ENCODE data around the gene TENT4B. TPM values are rescaled to one million over a fixed set of nuclear protein-coding genes. Genes with fewer than 3 reads are reported as not detected.

The TENT4B gene
- total RNA-seq, 3 donors from 2014 or later, result 10.6 to 20.0 (median 11.5) TPM

DNA sequence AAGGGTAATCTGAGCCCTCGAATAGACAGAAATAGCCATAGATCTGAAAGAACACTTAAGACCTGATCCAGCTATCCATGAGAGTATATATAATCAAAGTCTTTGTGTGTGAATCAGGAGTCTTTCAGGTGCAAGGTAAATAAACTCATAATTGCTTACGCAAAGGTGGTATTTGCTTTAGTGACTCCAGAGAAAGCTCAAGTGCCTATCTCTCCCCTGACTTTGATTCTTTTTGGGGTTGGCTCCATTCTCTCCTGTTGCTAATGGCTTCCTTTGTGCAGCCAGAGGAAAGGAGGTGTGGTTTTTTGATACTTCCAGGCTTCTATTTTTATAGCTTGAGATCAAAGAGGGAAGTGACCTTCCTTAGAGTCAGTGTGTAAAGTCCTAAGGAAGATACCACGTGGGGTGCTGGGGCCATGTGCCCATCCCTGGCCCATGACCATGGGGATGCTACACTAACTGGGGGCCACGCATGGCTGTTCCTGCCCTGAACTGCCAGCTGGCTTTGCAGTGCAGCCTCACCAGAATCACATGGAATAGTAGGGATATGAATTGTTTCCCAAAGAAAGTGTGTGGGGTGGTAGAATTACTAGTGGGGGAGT lies 45.8 kb downstream of the TENT4B start:
- TF ChIP-seq, protein P1, sequence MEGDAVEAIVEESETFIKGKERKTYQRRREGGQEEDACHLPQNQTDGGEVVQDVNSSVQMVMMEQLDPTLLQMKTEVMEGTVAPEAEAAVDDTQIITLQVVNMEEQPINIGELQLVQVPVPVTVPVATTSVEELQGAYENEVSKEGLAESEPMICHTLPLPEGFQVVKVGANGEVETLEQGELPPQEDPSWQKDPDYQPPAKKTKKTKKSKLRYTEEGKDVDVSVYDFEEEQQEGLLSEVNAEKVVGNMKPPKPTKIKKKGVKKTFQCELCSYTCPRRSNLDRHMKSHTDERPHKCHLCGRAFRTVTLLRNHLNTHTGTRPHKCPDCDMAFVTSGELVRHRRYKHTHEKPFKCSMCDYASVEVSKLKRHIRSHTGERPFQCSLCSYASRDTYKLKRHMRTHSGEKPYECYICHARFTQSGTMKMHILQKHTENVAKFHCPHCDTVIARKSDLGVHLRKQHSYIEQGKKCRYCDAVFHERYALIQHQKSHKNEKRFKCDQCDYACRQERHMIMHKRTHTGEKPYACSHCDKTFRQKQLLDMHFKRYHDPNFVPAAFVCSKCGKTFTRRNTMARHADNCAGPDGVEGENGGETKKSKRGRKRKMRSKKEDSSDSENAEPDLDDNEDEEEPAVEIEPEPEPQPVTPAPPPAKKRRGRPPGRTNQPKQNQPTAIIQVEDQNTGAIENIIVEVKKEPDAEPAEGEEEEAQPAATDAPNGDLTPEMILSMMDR (IDR thresholded peaks at IDR 0.05), result no peak
- ATAC-seq (peak; percentile 74), DNase-seq (peak in 1 of 3 donors; percentile 39)
- intact Hi-C loops (cut with DNase I, micrococcal nuclease), result no loop called here
- no peak overlapping the region for H3K4me3 ChIP-seq
- no peaks in the 10 kb centered on the region for H3K36me3 ChIP-seq (ENCODE audit: low read depth)
- no peaks in the 10 kb centered on the region for H3K9me3 ChIP-seq
- H3K4me1 ChIP-seq (ENCODE audit: low read depth), result peaks cover 9% of the 10 kb centered on the region

GRCh38 chr16:50201787-50202186 lies 48.7 kb downstream of the TENT4B start:
- DNase-seq (no peak), ATAC-seq (no peak)
- intact Hi-C loops (cut with DNase I, micrococcal nuclease), result loop anchor here in 1 of 2 donors (10.0 kb wide), 1 partner anchor 47 kb away; the partner anchor contains the start of gene TENT4B
- no peaks in the 10 kb centered on the region for H3K36me3 ChIP-seq (ENCODE audit: low read depth)
- no peaks in the 10 kb centered on the region for H3K9me3 ChIP-seq
- TF ChIP-seq, protein P1 (IDR thresholded peaks at IDR 0.05), result no peak
- H3K4me1 ChIP-seq (ENCODE audit: low read depth), result peaks cover 12% of the 10 kb centered on the region
- no peak overlapping the region for H3K4me3 ChIP-seq

DNA sequence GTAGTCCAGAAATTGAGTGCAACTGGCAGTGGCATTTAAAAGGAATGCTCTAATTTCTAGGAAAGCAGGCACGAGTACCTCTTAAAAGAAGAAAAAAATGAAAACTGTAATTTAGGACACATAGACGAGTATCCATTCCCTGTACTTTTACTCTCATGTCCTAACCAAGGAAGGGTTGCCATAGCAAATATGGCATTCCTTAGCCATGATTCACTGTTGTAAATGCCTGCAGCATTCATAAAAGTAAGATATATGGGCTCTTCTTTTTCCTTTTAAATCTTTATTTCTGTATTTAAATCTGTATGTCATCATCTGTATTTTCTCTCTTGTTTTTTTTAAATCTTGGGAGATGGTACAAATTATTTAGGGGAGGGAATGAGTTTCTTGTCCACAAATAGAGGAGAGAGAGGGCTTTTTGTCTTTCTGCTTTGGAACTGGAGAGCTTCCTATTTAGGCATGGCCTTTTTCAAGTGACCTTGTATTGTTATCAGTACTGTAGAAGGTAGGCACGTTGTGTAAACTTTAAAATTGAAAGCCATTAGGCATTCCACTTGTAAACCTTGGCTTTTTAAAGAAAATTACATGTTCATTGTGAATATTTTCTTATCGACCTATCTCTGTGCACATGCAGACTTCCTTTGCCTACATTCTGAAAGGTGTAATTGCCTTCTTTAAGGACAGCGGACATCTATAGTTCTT lies 50.0 kb downstream of the TENT4B start:
- peak; percentile 87 for ATAC-seq
- no peaks in the 10 kb centered on the region for H3K36me3 ChIP-seq (ENCODE audit: low read depth)
- H3K4me3 ChIP-seq, result no peak overlapping the region
- H3K4me1 ChIP-seq (ENCODE audit: low read depth), result peaks cover 18% of the 10 kb centered on the region
- H3K9me3 ChIP-seq, result no peaks in the 10 kb centered on the region
- intact Hi-C loops (cut with DNase I, micrococcal nuclease), result loop anchor here in 1 of 2 donors (10.0 kb wide), 1 partner anchor 48 kb away; the partner anchor contains the start of gene TENT4B
- DNase-seq, result peak in 1 of 3 donors; percentile 43
- TF ChIP-seq, protein P1 (IDR thresholded peaks at IDR 0.05), result no peak

DNA sequence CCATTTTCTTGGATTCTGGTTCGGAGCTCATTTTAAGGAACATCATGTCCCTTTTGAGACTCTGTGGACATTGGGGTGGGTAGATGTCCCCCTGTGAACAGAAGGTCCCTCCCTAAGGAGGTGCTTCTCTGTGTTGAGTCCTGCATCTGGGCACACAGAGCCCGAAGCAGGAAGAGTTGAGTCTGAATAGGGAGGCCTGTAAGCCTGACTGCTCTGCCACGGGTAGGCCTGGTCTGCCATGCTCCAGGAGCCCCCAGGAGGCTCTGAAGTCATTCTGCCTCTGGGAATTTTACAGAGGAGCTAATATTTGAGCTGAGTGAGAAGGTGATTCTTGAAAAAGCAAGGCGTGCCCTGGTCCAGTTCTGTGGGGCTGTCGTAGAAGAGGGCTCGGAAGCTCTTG lies 50.6 kb downstream of the TENT4B start:
- ATAC-seq (no peak), DNase-seq (no peak)
- H3K36me3 ChIP-seq (ENCODE audit: low read depth), result no peaks in the 10 kb centered on the region
- H3K4me1 ChIP-seq (ENCODE audit: low read depth), result peaks cover 24% of the 10 kb centered on the region
- no peaks in the 10 kb centered on the region for H3K9me3 ChIP-seq
- TF ChIP-seq, protein P1 (IDR thresholded peaks at IDR 0.05), result no peak
- no peak overlapping the region for H3K4me3 ChIP-seq
- intact Hi-C loops (cut with DNase I, micrococcal nuclease), result loop anchor here in 1 of 2 donors (10.0 kb wide), 1 partner anchor 49 kb away; the partner anchor contains the start of gene TENT4B

- H3K4me1 ChIP-seq (ENCODE audit: low read depth), result peaks cover 33% of the 10 kb centered on the region
- H3K4me3 ChIP-seq, result no peak overlapping the region
- TF ChIP-seq, protein P1 (IDR thresholded peaks at IDR 0.05), result no peak
- DNase-seq, result no peak
- H3K36me3 ChIP-seq (ENCODE audit: low read depth), result no peaks in the 10 kb centered on the region
- ATAC-seq, result no peak
- intact Hi-C loops (cut with DNase I, micrococcal nuclease), result loop anchor here in 1 of 2 donors (10.0 kb wide), 1 partner anchor 50 kb away; the partner anchor contains the start of gene TENT4B
- H3K9me3 ChIP-seq, result no peaks in the 10 kb centered on the region
Measured at GRCh38 chr16:50204453-50205108, 51.5 kb downstream of the TENT4B start.

All from mucosa of descending colon (tissue), 3 donors.